Immature natural killer cell (primary cell): ENCODE measurements around the gene FES. TPM values are rescaled to one million over a fixed set of nuclear protein-coding genes. Genes with fewer than 3 reads are reported as not detected.

ENCODE experiments used
- DNase-seq, 3 donors: peaks; one replicate each; pipeline ENCODE4 v3.0.0; 2022; ENCODE audit warnings: mixed read lengths in 1 of 3
- H3K27ac Mint-ChIP-seq, 6 donors: one replicate each; pipeline ENCODE4 v1.8.0; 2020; ENCODE audit warnings: mixed read lengths in 6 of 6, mild to moderate bottlenecking in 5 of 6, inconsistent platforms in 4 of 6, moderate library complexity in 3 of 6
- H3K27me3 Mint-ChIP-seq, 3 donors: one replicate each; pipeline ENCODE4 v1.8.0; 2020 to 2021; ENCODE audit warnings: low read depth in 3 of 3, mild to moderate bottlenecking in 3 of 3, mixed read lengths in 3 of 3, moderate library complexity in 3 of 3, inconsistent platforms in 1 of 3
- H3K36me3 Mint-ChIP-seq, 3 donors: one replicate each; pipeline ENCODE4 v1.8.0; 2020; ENCODE audit warnings: mixed read lengths in 3 of 3, inconsistent platforms in 2 of 3, mild to moderate bottlenecking in 2 of 3
- H3K4me1 Mint-ChIP-seq, 2 donors: one replicate each; pipeline ENCODE4 v1.8.0; 2020; ENCODE audit warnings: inconsistent platforms in 2 of 2, mild to moderate bottlenecking in 2 of 2, mixed read lengths in 2 of 2, moderate library complexity in 1 of 2
- H3K4me3 Mint-ChIP-seq, 5 donors: one replicate each; pipeline ENCODE4 v1.8.0; 2020; ENCODE audit warnings: mild to moderate bottlenecking in 5 of 5, mixed read lengths in 5 of 5, inconsistent platforms in 3 of 5, moderate library complexity in 3 of 5
- H3K9me3 Mint-ChIP-seq, 6 donors: one replicate each; pipeline ENCODE4 v1.8.0; 2020; ENCODE audit warnings: mild to moderate bottlenecking in 6 of 6, mixed read lengths in 6 of 6, inconsistent platforms in 4 of 6, moderate library complexity in 3 of 6
- polyA plus RNA-seq, 3 donors: library from polyadenylated mRNA; unstranded; fragments of 300-500 nt; fragmentation: Illumina TruSeq; gene quantifications; one replicate each; pipeline ENCODE4 v1.2.3, GENCODE V29; 2021

FES gene
- polyA plus RNA-seq, 3 donors from 2014 or later, result 28.6 to 73.2 (median 53.5) TPM

DNA sequence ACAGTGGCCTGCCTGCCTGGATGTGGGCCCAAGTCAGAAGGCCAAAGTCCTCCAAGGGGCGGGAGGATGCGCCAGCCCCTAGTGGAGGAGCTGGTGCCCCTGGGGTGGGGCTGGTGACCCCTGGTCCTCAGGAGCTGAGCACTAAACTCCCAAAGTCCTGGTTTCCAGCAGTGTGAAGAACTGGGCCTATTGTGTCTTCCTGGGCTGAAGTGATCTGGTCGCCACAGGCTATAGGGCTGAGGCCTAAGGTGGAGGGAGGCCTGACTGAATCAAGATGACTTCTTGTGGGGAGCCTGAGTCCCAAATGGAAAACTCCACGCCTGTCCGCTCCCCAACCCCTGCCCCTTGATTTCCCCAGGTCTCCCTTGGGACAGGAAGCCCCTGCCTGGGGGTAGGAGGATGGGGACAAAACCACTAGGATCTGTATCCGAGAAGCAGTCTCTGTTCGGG lies 753 bp upstream of the FES start:
- Mint-ChIP-seq H3K4me1 (peaks cover 34 to 41% of the 10 kb centered on the region in 2 donors), H3K4me3 (peak overlapping the region; percentile 58 to 64 (median 59)), H3K9me3 (no peaks in the 10 kb centered on the region), H3K27ac (peak overlapping the region; percentile 66 to 84 (median 80)), H3K36me3 (peaks cover 3 to 9% (median 8%) of the 10 kb centered on the region in 3 donors), H3K27me3 (peaks cover 5 to 10% (median 6%) of the 10 kb centered on the region in 3 donors)
- no peak for DNase-seq

DNA sequence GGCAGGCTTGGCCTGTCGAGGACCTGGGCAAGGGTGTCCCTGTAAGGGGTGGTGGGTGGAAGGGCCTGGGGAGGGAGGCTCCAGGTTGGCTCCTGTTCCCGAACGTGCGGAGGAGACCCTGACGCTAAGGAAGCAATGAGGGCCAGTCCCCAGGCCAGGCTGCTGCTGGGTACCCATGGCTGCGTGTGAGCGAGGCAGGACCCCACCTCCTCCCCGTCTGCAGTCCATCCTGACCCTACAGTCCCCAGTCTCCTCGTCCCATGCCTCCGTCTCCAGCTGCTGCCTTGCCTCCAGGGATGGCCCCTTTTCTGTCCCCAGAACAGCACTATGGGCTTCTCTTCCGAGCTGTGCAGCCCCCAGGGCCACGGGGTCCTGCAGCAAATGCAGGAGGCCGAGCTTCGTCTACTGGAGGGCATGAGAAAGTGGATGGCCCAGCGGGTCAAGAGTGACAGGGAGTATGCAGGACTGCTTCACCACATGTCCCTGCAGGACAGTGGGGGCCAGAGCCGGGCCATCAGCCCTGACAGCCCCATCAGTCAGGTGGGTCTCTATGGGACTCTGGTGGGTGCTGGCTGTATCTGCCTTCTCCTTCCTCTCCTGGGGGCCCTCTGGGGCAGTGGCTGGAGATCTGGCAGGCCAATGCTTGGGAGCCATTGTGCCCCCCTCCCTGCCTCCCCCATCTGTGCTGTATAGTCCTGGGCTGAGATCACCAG lies 571 bp downstream of the FES start:
- Mint-ChIP-seq H3K27ac (peak overlapping the region; percentile 84 to 94 (median 90)), H3K27me3 (peaks cover 5 to 10% (median 9%) of the 10 kb centered on the region in 3 donors), H3K4me1 (peaks cover 37 to 42% of the 10 kb centered on the region in 2 donors), H3K4me3 (peak overlapping the region; percentile 85 to 91 (median 85)), H3K9me3 (no peaks in the 10 kb centered on the region), H3K36me3 (peaks cover 3 to 8% (median 6%) of the 10 kb centered on the region in 3 donors)
- DNase-seq, result peak in 1 of 3 donors; percentile 20

DNA sequence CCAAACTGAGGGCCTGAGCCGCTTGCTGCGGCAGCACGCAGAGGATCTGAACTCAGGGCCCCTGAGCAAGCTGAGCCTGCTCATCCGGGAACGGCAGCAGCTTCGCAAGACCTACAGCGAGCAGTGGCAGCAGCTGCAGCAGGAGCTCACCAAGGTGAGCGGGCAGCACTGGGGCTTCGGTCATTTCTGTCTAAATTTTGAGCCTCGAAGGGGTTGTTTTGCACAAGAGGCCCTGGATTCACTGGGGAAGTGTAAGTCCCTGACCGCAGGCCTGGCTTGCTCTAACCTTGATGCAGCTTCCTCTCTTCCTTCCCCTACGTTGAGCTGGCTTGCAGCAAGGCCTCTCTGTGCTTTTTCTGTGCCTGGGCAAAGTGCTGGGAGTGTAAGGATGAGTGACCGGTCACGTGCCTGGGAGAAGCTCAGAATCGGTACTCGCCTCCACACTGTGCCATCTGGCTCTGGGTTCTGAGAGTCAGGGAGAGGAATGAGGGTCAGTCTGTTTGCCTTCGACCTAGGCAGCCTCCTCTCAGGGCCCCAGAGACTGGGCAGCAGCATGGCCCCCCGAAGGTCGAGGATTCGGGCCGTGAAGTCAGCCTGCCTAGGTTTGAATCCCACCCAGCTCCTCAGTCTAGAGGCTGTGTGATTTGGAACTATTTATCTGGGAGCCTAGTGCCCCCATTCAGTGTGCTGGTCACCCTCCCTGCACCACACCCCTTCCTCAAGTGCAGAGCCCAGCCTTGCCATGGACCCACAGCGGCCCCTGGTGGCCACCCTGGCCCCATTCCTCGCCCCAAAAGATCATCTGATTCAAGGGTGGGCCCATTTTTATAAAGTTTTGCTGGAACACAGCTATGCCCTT lies 1.4 kb downstream of the FES start:
- Mint-ChIP-seq H3K4me1 (peaks cover 37 to 42% of the 10 kb centered on the region in 2 donors), H3K27ac (peak overlapping the region; percentile 84 to 94 (median 90)), H3K4me3 (peak overlapping the region; percentile 85 to 91 (median 85)), H3K27me3 (peaks cover 5 to 10% (median 9%) of the 10 kb centered on the region in 3 donors), H3K36me3 (peaks cover 3 to 8% (median 6%) of the 10 kb centered on the region in 3 donors), H3K9me3 (no peaks in the 10 kb centered on the region)
- peak; percentile 78 to 79 (median 79) for DNase-seq

DNA sequence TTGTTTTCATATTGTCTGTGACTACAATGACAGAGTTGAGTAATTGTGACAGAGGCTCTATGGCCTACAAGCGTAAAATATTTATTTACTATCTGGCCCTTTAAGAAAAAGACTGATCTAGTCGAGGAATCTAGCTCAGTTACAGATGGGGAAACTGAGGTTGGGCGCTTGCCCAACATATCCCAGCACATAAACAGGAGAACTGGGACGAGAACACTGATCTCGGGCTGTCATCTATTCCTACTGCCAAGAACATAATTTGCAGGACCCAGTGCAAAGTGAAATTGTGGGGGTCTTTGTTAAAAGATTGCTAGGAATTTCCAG lies 1.9 kb downstream of the FES start:
- H3K27ac Mint-ChIP-seq, result peak overlapping the region; percentile 84 to 94 (median 88)
- no peak for DNase-seq

DNA sequence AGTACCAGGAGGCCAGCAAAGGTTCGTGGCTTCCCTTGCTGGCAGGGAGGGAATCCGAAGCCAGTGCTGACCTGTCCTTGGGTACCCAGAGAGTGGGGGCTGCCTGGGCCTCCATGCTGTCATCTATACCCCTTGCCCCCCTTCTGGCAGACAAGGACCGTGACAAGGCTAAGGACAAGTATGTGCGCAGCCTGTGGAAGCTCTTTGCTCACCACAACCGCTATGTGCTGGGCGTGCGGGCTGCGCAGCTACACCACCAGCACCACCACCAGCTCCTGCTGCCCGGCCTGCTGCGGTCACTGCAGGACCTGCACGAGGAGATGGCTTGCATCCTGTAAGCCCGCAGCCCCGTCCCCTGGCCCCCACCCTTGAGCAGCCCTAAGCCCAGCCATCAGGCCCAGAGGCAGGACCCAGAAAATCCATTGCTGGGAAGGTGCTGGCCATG lies 2.8 kb downstream of the FES start:
- Mint-ChIP-seq H3K4me1 (peaks cover 37 to 42% of the 10 kb centered on the region in 2 donors), H3K36me3 (peaks cover 3 to 8% (median 6%) of the 10 kb centered on the region in 3 donors), H3K27me3 (peaks cover 5 to 10% (median 9%) of the 10 kb centered on the region in 3 donors), H3K4me3 (no peak overlapping the region), H3K9me3 (no peaks in the 10 kb centered on the region), H3K27ac (no peak overlapping the region)
- DNase-seq, result no peak

More for the DNA sequence above, 1.9 kb downstream of the FES start:
- Mint-ChIP-seq H3K9me3 (no peaks in the 10 kb centered on the region), H3K4me3 (peak overlapping the region; percentile 85 to 91 (median 85)), H3K4me1 (peaks cover 37 to 42% of the 10 kb centered on the region in 2 donors), H3K36me3 (peaks cover 3 to 8% (median 6%) of the 10 kb centered on the region in 3 donors), H3K27me3 (peaks cover 5 to 10% (median 9%) of the 10 kb centered on the region in 3 donors)

DNA sequence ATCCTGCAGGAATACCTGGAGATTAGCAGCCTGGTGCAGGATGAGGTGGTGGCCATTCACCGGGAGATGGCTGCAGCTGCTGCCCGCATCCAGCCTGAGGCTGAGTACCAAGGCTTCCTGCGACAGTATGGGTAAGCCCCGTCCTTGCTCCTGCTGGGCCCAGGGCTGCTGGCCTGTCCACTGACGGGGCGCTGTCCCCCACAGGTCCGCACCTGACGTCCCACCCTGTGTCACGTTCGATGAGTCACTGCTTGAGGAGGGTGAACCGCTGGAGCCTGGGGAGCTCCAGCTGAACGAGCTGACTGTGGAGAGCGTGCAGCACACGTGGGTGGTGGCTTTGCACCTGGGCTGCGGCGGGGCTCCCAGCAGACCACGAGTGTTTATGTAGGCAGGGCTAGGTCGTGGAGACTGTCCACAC lies 5.0 kb downstream of the FES start:
- H3K9me3 Mint-ChIP-seq, result no peaks in the 10 kb centered on the region
- H3K4me3 Mint-ChIP-seq, result peak overlapping the region in 1 of 5 donors; percentile 43
- peaks cover 5 to 8% (median 6%) of the 10 kb centered on the region in 3 donors for H3K27me3 Mint-ChIP-seq
- H3K36me3 Mint-ChIP-seq, result peaks cover 3 to 8% (median 8%) of the 10 kb centered on the region in 3 donors
- H3K4me1 Mint-ChIP-seq, result peaks cover 30 to 32% of the 10 kb centered on the region in 2 donors
- H3K27ac Mint-ChIP-seq, result no peak overlapping the region
- peak in 2 of 3 donors; percentile 52 to 59 for DNase-seq

DNA sequence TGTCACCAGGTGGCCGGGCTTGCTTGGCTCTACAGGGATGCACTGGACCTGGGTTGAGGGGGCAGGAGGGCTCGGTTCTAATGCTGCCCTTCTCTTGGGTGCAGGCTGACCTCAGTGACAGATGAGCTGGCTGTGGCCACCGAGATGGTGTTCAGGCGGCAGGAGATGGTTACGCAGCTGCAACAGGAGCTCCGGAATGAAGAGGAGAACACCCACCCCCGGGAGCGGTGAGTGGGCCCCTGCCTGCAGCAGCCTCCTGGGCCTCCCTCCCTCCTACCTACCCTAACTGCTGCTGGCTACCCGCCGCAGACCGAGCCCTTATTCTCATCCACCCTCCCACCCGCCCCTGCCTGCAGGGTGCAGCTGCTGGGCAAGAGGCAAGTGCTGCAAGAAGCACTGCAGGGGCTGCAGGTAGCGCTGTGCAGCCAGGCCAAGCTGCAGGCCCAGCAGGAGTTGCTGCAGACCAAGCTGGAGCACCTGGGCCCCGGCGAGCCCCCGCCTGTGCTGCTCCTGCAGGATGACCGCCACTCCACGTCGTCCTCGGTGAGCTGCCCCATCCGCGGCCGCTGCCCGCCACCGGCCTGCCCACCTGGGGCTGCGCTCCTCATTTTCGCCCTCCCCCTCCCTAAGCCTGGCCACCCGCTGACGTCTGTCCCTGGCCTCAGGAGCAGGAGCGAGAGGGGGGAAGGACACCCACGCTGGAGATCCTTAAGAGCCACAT lies 5.6 kb downstream of the FES start:
- Mint-ChIP-seq H3K27me3 (peaks cover 4 to 6% (median 5%) of the 10 kb centered on the region in 3 donors), H3K4me3 (peak overlapping the region in 1 of 5 donors; percentile 43), H3K4me1 (peaks cover 26 to 29% of the 10 kb centered on the region in 2 donors), H3K9me3 (no peaks in the 10 kb centered on the region), H3K36me3 (peaks cover 3 to 8% (median 8%) of the 10 kb centered on the region in 3 donors), H3K27ac (no peak overlapping the region)
- DNase-seq, result no peak

DNA sequence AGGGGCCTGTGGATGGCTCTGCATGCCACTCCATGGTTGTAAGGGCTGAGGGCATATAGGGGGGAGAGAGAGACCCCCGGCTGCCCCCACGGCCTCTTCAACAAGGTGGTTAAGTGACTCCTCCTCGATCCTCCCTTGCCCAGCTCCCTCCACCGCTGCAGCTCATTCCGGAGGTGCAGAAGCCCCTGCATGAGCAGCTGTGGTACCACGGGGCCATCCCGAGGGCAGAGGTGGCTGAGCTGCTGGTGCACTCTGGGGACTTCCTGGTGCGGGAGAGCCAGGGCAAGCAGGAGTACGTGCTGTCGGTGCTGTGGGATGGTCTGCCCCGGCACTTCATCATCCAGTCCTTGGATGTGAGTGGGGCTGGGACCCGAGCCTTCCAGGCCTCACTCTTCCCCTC lies 6.5 kb downstream of the FES start:
- H3K9me3 Mint-ChIP-seq, result no peaks in the 10 kb centered on the region
- H3K4me3 Mint-ChIP-seq, result no peak overlapping the region
- peaks cover 7 to 12% (median 12%) of the 10 kb centered on the region in 3 donors for H3K36me3 Mint-ChIP-seq
- H3K27me3 Mint-ChIP-seq, result peaks cover 0 to 4% (median 2%) of the 10 kb centered on the region in 3 donors
- DNase-seq, result no peak
- H3K27ac Mint-ChIP-seq, result no peak overlapping the region
- peaks cover 17 to 20% of the 10 kb centered on the region in 2 donors for H3K4me1 Mint-ChIP-seq

DNA sequence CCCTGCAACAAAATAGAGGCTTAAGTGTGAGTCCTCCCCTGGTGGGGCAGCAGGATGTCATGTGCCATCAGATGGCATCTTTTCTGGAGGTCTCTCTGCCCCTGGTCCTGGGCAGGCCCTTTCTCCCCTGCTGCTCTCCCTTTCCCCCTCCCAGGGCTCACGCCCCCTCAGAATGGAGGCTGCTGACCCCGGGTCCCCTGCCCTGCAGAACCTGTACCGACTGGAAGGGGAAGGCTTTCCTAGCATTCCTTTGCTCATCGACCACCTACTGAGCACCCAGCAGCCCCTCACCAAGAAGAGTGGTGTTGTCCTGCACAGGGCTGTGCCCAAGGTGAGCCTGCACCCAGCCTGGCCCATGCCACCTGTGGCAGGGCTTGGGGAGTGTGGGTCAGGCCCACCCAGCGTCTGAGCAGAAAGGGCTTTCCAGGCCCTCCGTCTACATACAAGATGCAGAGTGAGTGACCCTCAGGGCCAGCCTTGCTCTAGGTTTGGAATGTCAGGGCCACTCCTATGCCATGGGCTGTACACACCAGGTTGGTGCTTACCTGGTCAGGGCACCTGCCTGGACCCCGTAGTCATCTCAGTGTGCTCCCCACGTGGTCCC lies 7.1 kb downstream of the FES start:
- H3K27me3 Mint-ChIP-seq, result peaks cover 0 to 4% (median 2%) of the 10 kb centered on the region in 3 donors
- H3K36me3 Mint-ChIP-seq, result peaks cover 7 to 15% (median 12%) of the 10 kb centered on the region in 3 donors
- peaks cover 11 to 14% of the 10 kb centered on the region in 2 donors for H3K4me1 Mint-ChIP-seq
- no peaks in the 10 kb centered on the region for H3K9me3 Mint-ChIP-seq
- H3K27ac Mint-ChIP-seq, result no peak overlapping the region
- DNase-seq, result no peak
- H3K4me3 Mint-ChIP-seq, result no peak overlapping the region

DNA sequence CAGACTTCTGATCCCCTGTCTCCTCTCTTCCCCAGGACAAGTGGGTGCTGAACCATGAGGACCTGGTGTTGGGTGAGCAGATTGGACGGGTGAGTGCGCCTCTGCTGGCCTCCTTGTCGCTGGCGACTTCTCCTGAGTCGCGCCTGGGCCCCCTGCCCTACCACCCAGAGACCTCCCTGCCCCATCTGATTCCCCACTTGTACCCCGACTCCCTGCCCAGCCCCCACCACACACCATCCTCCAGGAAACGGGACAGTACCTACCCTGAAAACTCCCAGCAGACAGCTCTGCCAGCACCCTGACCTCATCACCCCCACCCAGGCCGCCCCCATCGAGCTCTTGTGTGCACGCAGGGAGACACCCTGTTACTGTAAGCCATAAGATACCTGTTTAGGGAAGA lies 7.7 kb downstream of the FES start:
- peaks cover 8 to 13% of the 10 kb centered on the region in 2 donors for H3K4me1 Mint-ChIP-seq
- H3K36me3 Mint-ChIP-seq, result peaks cover 7 to 17% (median 12%) of the 10 kb centered on the region in 3 donors
- no peak for DNase-seq
- H3K27ac Mint-ChIP-seq, result no peak overlapping the region
- peaks cover 1 to 4% (median 2%) of the 10 kb centered on the region in 3 donors for H3K27me3 Mint-ChIP-seq
- H3K9me3 Mint-ChIP-seq, result no peaks in the 10 kb centered on the region
- no peak overlapping the region for H3K4me3 Mint-ChIP-seq

DNA sequence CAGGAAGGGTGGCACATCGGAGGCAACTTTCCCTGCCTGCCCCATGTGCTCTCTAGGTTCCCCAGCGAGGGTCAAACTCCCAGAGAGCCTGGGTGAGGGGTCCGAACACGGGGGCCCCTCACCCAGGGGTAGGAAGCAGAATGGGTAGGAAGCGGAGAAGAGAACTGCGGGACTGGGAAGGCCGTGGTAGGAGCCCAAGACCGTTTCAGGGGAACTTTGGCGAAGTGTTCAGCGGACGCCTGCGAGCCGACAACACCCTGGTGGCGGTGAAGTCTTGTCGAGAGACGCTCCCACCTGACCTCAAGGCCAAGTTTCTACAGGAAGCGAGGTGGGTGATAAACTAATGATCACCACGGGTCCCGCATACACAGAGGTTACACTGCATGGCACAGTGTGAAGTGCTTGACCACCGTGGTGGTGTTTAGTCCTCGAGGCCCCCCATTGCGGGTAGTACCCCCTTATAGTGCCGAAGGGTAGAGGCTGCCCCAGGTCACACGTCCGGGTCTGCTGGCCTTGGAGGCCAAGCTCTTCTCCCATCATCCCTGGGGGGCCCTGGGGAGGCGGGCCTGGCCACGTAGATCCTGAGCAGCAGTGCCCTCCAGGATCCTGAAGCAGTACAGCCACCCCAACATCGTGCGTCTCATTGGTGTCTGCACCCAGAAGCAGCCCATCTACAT lies 8.3 kb downstream of the FES start:
- H3K36me3 Mint-ChIP-seq, result peaks cover 6 to 14% (median 9%) of the 10 kb centered on the region in 3 donors
- H3K9me3 Mint-ChIP-seq, result no peaks in the 10 kb centered on the region
- DNase-seq, result no peak
- H3K27me3 Mint-ChIP-seq, result peaks cover 1 to 4% (median 2%) of the 10 kb centered on the region in 3 donors
- no peak overlapping the region for H3K4me3 Mint-ChIP-seq
- H3K4me1 Mint-ChIP-seq, result peaks cover 6 to 9% of the 10 kb centered on the region in 2 donors
- H3K27ac Mint-ChIP-seq, result no peak overlapping the region
